Peyer's patch (tissue), 4 donors: ENCODE results near the gene PLB1. TPM values are rescaled to one million over a fixed set of nuclear protein-coding genes. Genes with fewer than 3 reads are reported as not detected.

Experiments
- DNase-seq, 3 donors: peaks; one replicate each; pipeline ENCODE4 v3.0.0-alpha.2; 2017 to 2019
- H3K27ac ChIP-seq, 4 donors: fragments of 200-600 bp; sonication (generic); one replicate each; pipeline ENCODE4 v1.5.1; 2016 to 2019
- H3K27me3 ChIP-seq, 2 donors: fragments of 200-600 bp; sonication (generic); one replicate each; pipeline ENCODE4 v1.5.1; 2019
- H3K36me3 ChIP-seq, 3 donors: fragments of 200-600 bp; sonication (generic); one replicate each; pipeline ENCODE4 v1.5.1; 2016 to 2019
- H3K4me1 ChIP-seq, 4 donors: fragments of 200-600 bp; sonication (generic); one replicate each; pipeline ENCODE4 v1.5.1; 2016 to 2019
- H3K4me3 ChIP-seq, 4 donors: fragments of 200-600 bp; sonication (generic); 1 replicate in 3 of 4; 2 replicates in 1 of 4; pipeline ENCODE4 v1.5.1; 2016 to 2019; ENCODE audit warnings: mild to moderate bottlenecking in 1 of 4
- H3K9me3 ChIP-seq, 4 donors: fragments of 200-600 bp; sonication (generic); one replicate each; pipeline ENCODE4 v1.5.1; 2016 to 2019; ENCODE audit warnings: mild to moderate bottlenecking in 1 of 4
- POLR2A ChIP-seq, 2 donors: fragments of 450-650 bp; IDR thresholded peaks; one replicate each; pipeline ENCODE4 v1.5.1; 2017; ENCODE audit warnings: antibody characterized with exemption in 2 of 2, mild to moderate bottlenecking in 2 of 2, moderate library complexity in 2 of 2
- total RNA-seq, 4 donors: library from RNA; depleted of rRNA; stranded (reverse); fragments of >200 nt; gene quantifications; one replicate each; pipeline ENCODE4 v1.1.0, GENCODE V29; 2016
- TF ChIP-seq, protein P1 (sequence below), 6 experiments: fragments of 450-650 bp in 4 of 6; fragments of 200-600 bp in 2 of 6; sonication (generic) in 1 of 6; IDR thresholded peaks; one replicate each; pipeline ENCODE4 v1.5.1; 2017 to 2019; ENCODE audit warnings: antibody characterized with exemption in 6 of 6, mild to moderate bottlenecking in 3 of 6, moderate library complexity in 1 of 6

The PLB1 gene
- total RNA-seq, 4 donors from 2014 or later = 9.1 to 345 (median 146) TPM

DNA sequence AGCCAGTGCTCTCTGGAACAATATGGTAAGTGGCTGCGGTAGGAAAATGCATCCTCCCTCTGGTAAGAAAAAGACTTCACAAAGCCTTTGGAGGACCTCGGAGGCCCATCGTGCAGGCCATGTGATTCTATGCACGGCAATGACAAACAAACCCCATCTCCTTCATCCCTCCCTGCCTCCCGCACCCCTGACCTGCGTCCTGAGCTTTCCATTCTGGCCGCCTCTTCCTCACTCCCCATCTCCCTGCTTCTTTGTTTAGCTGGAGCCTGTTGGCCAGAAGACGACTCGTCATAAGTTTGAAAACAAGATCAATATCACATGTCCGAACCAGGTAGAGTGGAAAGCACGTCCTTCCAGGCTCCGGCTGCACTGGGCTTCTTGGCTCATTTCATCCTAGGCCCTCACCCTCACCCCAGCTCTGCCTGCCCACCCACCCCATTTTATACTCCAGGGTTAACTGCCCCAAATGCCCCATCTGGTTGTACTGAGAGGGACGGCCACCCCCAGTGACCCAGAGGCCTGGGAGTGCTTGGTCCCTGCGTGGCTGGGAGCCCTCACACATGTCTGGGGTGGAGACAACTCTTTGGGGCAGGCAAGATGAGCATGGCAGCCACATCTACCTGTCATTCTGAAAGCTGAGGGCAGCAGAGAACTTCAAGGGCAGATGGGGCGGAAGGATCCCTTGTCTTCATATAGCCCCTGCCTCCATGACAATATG, 94.0 kb downstream of the PLB1 start:
- no peak overlapping the region for H3K27ac ChIP-seq
- H3K27me3 ChIP-seq = no peaks in the 10 kb centered on the region
- peaks cover 0 to 3% (median 0%) of the 10 kb centered on the region in 3 donors for H3K36me3 ChIP-seq
- H3K4me1 ChIP-seq = peaks cover 0 to 18% (median 6%) of the 10 kb centered on the region in 4 donors
- DNase-seq = no peak
- no peak overlapping the region for H3K4me3 ChIP-seq
- H3K9me3 ChIP-seq = no peaks in the 10 kb centered on the region
- TF ChIP-seq, protein P1, sequence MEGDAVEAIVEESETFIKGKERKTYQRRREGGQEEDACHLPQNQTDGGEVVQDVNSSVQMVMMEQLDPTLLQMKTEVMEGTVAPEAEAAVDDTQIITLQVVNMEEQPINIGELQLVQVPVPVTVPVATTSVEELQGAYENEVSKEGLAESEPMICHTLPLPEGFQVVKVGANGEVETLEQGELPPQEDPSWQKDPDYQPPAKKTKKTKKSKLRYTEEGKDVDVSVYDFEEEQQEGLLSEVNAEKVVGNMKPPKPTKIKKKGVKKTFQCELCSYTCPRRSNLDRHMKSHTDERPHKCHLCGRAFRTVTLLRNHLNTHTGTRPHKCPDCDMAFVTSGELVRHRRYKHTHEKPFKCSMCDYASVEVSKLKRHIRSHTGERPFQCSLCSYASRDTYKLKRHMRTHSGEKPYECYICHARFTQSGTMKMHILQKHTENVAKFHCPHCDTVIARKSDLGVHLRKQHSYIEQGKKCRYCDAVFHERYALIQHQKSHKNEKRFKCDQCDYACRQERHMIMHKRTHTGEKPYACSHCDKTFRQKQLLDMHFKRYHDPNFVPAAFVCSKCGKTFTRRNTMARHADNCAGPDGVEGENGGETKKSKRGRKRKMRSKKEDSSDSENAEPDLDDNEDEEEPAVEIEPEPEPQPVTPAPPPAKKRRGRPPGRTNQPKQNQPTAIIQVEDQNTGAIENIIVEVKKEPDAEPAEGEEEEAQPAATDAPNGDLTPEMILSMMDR (IDR thresholded peaks at IDR 0.05) = no peak
- TF ChIP-seq POLR2A (IDR thresholded peaks at IDR 0.05) = no peak

DNA sequence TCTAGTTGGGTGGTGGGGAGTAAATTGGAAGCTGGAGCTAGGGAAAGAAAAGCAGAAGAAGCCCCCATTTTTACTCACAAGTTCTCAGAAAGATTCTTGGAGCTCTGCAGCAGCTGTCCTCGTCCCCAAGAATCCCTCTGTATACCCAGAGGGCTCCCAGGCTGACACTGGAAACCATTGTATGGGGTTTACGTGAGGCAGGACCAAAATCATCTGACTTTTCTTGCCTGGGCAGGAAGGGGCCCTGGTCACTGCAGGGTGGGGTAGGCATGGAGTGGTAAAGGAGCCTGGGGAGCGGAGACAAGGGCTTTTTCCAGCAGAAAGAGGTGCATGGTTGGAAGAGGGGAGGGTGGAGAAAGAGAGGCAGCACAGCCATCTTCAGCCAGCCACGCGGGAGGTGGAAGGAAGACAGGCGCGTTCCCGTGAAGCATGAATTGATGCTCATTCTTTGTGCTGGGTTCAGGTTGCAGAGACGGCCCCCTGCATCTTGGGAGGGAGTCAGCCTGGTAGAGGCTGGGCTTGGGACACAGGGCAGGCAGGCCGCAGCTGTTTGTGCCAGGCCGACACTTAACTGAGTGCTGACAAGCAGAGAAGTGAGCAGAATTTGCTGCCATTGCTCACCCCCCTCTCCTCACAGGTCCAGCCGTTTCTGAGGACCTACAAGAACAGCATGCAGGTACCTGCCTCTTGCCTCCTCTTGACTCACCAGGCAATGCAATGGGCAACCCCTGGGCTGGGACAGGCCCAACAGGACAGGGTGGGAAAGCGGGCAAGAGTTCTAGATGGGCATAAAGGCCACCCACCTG, 94.8 kb downstream of the PLB1 start:
- Histone ChIP-seq H3K9me3 (no peaks in the 10 kb centered on the region), H3K36me3 (no peaks in the 10 kb centered on the region), H3K4me3 (no peak overlapping the region), H3K27me3 (no peaks in the 10 kb centered on the region), H3K27ac (no peak overlapping the region), H3K4me1 (peaks cover 0 to 16% (median 7%) of the 10 kb centered on the region in 4 donors)
- no peak for TF ChIP-seq POLR2A (IDR thresholded peaks at IDR 0.05)
- TF ChIP-seq, protein P1 (IDR thresholded peaks at IDR 0.05) = no peak
- DNase-seq = no peak

DNA sequence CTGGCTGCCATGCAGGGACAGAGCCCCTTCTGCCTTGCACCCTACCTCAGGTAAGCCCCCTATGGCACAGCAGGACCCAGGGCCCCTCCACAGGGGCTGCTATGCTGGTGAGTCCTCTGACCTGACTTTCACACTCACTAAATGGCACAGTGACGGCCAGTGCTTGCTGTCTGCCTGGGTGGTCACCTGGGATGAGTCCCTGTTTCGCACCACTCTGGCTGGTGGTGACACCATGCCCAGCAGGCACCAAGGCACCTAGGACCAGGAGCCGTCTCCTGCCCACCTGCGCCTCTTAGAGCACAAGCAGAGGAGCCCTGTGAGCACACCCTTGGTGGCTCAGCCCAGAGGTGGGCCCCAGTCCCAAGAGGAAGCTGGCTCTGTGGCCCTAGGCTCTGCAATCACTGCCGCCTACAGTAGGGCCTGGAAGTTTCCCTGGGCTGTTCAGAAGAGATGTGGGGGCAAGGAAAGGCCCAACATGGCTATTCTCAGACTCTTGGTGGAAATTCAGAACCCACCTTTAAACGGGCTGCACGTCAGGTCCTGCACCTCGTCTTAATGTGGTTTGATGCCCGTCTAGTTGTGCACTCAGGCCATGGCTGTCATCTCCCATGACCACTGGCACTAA, 96.0 kb downstream of the PLB1 start:
- no peak for TF ChIP-seq POLR2A (IDR thresholded peaks at IDR 0.05)
- TF ChIP-seq, protein P1 (IDR thresholded peaks at IDR 0.05) = no peak
- Histone ChIP-seq H3K9me3 (no peaks in the 10 kb centered on the region), H3K4me3 (no peak overlapping the region), H3K36me3 (no peaks in the 10 kb centered on the region), H3K27ac (no peak overlapping the region), H3K4me1 (peaks cover 0 to 16% (median 7%) of the 10 kb centered on the region in 4 donors), H3K27me3 (no peaks in the 10 kb centered on the region)
- DNase-seq = no peak

DNA sequence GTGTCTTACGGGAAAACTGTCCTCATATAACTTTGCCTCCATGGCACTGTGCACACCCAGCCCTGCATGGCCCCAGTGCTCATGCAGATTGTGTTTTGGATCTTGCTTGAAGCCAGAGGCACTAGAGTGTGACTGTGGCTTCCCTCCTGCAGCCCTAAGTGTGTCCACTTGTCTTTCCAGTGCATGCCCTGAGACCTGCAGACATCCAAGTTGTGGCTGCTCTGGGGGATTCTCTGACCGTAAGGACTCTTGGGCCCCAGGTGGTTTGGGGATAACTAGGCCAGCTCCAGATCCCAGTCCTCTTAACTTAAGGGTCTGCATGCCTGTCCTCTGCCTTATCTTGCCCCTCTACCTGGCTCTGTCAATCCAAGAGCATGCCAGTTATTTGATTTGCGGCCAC, 96.6 kb downstream of the PLB1 start:
- Histone ChIP-seq H3K4me1 (peaks cover 0 to 16% (median 7%) of the 10 kb centered on the region in 4 donors), H3K27ac (no peak overlapping the region), H3K36me3 (no peaks in the 10 kb centered on the region), H3K4me3 (no peak overlapping the region), H3K27me3 (no peaks in the 10 kb centered on the region), H3K9me3 (no peaks in the 10 kb centered on the region)
- TF ChIP-seq, protein P1 (IDR thresholded peaks at IDR 0.05) = no peak
- no peak for DNase-seq

DNA sequence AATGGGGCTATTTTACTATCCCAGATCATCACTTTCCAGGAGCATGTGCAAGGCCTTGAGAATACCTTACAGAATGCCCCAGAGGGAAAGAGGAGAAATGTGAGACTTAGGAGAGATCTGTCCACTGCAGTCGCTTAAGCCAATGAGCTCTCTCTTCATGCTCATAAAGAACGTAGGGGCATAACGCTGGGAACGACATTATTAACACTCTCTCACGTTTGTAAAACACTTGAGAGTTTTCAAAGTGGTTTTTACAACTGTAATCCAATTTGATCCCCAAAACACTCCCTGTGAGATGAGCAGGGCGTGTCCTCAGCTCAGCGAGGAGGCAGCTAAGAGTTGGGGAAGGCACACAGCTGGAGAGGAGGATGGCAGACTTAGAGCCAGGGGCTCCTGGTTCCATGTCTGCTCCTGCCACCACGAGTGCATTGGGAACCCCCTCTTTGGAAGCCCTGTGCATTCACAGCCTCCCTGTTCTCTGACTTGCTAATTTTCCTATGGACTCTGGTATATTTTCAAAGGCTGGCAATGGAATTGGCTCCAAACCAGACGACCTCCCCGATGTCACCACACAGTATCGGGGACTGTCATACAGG, 97.4 kb downstream of the PLB1 start:
- no peaks in the 10 kb centered on the region for H3K9me3 ChIP-seq
- no peak overlapping the region for H3K27ac ChIP-seq
- no peak overlapping the region for H3K4me3 ChIP-seq
- DNase-seq = no peak
- H3K36me3 ChIP-seq = no peaks in the 10 kb centered on the region
- no peaks in the 10 kb centered on the region for H3K27me3 ChIP-seq
- no peak for TF ChIP-seq POLR2A (IDR thresholded peaks at IDR 0.05)
- TF ChIP-seq, protein P1 (IDR thresholded peaks at IDR 0.05) = no peak
- H3K4me1 ChIP-seq = peaks cover 0 to 16% (median 7%) of the 10 kb centered on the region in 4 donors
